ENCODE results near the gene MME.

MME gene
- 1.1 to 20.9 (median 5.0) reads per million in 18 experiments for total RNA-seq

DNA sequence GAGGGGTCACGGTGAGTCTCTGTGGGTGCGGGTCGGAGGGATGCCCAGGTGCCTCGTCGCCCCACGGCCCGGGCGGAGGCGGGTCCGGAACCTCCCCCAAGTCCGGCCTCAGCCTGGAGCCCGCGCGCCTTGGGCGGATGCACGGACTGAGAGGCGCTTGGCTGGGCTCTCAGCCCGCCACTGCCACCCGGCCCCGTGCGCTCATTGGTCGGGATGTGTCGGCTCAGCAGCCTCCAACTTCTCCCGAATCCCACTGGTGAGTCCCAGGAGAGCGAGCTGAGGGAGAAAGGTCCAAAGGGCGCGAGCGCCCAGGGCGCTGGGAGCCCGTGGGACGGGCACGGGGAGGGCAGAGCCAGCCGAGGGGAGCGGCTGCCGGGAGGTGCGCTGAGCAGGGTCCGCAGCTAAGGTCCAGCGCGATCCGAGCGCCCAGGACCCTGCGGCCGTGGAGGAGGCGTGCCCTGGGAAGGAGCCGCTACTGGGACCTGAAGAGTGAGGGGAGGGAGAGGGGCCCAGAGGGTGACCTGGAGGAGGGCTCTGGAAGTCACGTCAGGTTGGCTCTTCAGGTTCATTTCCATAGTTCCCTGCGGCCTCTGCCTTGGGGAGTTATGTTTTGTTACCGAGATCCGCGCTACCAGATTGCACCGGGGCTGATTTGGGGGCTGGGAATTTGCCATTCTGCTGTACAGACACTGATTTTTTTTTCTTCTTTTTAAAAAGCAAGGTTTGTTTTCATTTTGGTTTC, at the start of gene MME:
TSS of gene MME (plus strand) at position 574 of the 742 bp plus-strand sequence. CDS start 3,849 bp downstream, outside the sequence.
- DNase-seq: peak in 1 of 2 donors; percentile 20

GRCh38 chr3:155031186-155031585, 48.9 kb upstream of the MME start:
- DNase-seq: peak; percentile 16 to 31

GRCh38 chr3:155032918-155033317, 47.2 kb upstream of the MME start:
- DNase-seq: peak; percentile 82 to 90

DNA sequence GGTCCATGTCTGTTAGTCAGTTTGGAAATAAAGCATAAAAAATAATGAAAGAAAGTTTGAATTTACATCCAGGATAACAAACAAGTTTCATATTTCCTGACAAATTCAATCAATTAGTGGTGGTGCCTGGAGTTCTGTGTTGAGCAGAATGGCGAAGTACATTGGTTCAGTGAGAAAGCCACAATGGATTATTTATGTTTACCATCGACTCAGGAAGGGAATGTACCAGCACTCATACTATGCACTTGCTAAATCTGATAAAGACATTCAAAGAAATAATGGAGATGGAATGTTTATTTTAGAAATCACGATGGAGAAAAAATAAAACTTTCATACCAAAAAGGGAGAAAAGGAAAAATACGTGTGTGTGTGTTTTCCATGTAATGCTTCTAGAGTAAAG, 45.3 kb upstream of the MME start:
- no peak for DNase-seq

- no peak for DNase-seq
Observed at GRCh38 chr3:155035553-155035952, 44.6 kb upstream of the MME start.

DNA sequence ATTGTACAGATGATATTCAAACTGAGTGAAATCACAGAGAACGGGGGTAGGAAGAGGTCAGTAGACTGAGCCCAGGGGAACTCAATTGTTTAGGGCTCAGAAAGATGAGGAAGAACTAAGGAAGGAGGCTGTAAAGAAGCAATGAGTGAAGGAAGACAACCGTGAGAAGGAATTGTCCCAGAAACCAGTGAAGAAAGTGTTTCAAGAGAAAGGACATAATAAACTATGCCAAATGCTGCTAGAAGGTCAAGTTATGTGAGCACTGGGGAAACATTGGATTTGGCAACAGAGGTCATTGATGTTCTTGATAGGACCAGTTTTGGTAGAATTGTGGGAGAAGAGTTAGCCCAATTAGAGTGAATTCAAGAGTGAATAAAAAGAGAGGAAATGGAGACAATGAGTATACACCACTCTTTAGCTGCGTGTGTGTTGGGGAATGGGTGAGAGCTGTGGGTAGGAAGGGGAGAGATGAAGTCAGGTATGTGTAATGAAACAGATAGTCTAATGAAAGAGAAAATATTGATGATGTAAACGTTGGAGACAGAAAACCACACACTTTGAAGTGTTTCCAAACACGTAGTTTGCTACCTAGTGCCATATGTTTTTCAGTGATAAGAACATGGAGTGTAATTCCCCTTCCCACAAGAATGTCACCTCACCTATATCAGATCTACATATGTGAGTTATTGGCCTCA, 42.5 kb upstream of the MME start:
- no peak for DNase-seq

- DNase-seq: no peak
Observed at GRCh38 chr3:155038203-155038554, 41.9 kb upstream of the MME start.

- no peak for DNase-seq
Observed at GRCh38 chr3:155046935-155047334, 33.2 kb upstream of the MME start.

GRCh38 chr3:155047672-155048071, 32.4 kb upstream of the MME start:
- DNase-seq: no peak

DNA sequence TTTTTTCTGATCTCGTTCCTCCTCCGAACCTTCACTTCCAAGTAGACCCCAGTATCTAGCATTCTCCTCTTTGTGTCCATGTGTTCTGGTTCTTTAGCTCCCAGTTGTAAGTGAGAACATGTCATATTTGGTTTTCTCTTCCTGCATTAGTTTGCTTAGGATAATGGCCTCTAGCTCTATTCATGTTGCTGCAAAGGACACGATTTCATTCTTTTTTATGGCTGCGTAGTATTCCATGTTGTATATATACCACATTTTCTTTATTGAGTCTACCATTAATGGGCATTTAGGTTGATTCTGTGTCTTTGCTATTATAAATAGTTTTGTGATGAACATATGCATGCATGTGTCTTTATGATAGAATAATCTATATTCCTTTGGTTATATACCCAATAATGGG, 30.2 kb upstream of the MME start:
- DNase-seq: no peak

- DNase-seq: no peak
Observed at GRCh38 chr3:155052470-155052869, 27.6 kb upstream of the MME start.

DNA sequence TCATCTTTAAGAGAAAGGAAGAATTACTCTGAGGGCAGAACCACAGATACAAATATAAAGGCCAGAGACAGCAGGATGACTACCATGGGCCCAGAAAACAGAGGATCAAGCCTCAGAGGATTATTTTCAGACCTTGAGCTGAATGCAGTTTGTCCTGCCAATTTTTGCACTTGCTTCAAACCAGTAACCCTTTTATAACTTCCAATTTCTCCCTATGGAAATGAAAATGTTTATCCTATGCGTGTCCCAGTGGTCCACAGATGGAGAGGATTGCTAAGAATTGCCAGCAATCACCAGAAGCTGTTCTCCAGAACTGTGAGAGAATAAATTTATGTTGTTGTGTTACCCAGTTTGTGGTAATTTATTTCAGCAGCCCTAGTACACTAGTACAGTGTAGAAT, 26.4 kb upstream of the MME start:
- DNase-seq: no peak

DNA sequence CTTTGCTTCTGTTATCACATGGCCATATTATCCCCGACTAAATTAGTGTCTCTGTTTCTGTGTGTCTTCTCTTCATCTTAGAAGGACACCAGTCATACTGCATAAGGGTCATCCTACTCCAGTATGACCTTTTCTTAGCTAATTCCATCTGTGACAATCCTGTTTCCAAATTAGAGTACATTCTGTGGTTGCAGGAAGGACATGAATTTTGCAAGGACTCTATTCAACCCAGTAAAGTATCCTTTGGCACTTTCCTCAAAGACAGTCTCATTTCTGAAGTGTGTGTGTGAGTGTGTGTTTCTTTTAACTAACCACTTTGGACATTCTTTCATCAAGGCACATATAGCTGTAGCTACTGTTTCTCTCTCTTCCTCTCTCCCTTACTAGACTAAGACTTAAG, 15.2 kb upstream of the MME start:
- DNase-seq: peak; percentile 73 to 75

- DNase-seq: peak; percentile 92 to 96
Observed at GRCh38 chr3:155065537-155065936, 14.6 kb upstream of the MME start.

- DNase-seq: peak in 1 of 2 donors; percentile 37
Observed at GRCh38 chr3:155069729-155070128, 10.4 kb upstream of the MME start.

GRCh38 chr3:155070316-155070715, 9.8 kb upstream of the MME start:
- no peak for DNase-seq

DNA sequence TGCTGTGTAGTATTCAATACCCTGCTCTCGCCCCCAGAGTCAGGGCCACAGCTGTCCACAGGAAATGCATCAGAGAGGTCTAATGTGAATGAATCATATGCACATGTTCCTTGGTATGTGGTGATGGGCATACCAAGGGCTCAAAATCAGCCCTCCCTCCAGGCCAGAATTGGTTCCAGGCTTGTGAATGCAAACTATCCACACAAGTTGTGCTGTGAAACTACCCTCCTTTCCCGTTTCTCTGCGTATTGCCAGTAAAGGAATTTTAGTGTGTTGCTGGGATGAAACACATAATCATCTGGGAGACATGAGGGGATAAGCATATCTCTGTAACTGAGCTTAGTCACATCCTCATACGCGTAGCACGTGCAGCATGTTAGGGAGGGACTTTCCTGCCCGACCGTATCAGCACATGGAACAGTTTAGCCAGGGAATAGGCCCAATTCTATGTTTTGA, 9.2 kb upstream of the MME start:
- DNase-seq: peak in 1 of 2 donors; percentile 29

GRCh38 chr3:155075200-155075599, 4.9 kb upstream of the MME start:
- no peak for DNase-seq

DNA sequence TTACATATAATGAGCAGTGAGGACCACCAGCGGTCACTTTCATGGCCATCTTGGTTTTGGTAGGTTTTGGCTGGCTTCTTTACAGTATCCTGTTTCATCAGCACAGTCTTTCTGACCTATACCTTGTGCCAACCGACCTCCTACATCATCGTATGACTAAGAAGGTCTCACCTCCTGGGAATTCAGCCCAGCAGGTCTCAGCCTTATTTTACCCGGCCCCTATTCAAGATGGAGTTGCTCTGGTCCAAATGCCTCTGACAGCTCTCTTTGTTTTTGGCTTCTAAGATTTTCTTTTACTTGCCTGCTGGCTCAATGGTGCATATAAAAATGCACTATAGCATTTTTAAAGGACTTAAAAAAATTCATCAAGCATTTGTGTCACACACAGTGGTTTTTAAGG, 3.2 kb upstream of the MME start:
- DNase-seq: no peak

- no peak for DNase-seq
Observed at GRCh38 chr3:155078711-155079467, 1.2 kb upstream of the MME start.

- no peak for DNase-seq
Observed at GRCh38 chr3:155079468-155079745, 712 bp upstream of the MME start.

DNA sequence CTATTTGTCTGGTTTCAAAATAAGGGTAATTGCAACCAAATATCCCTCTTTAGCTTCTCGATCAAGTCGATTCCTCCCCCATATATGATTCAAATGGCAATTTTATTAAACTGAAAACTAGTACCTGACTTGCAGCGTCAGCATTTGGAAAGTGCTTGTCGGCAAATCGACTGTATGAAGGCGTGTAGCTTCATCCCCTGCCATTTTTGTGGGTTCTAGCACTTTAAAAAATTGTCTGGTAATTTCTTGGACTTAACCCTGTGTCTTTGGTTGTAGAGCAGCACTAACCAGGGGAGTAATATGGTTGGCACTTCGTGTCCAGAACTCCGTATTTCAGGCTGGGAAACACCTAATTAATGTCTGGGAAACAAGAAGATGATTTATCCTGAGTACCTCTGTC, 573 bp downstream of the MME start:
- DNase-seq: no peak

GRCh38 chr3:155083313-155083905, 3.3 kb downstream of the MME start:
- no peak for DNase-seq

All from inflammatory macrophage (primary cell).